Bone marrow (tissue), 2 donors: ENCODE measurements around the gene KLHL29.

Source experiments
- DNase-seq, 2 donors: peaks; one replicate each; lab custom pipeline; 2025; lab: John Stamatoyannopoulos, UW

The KLHL29 gene

DNA sequence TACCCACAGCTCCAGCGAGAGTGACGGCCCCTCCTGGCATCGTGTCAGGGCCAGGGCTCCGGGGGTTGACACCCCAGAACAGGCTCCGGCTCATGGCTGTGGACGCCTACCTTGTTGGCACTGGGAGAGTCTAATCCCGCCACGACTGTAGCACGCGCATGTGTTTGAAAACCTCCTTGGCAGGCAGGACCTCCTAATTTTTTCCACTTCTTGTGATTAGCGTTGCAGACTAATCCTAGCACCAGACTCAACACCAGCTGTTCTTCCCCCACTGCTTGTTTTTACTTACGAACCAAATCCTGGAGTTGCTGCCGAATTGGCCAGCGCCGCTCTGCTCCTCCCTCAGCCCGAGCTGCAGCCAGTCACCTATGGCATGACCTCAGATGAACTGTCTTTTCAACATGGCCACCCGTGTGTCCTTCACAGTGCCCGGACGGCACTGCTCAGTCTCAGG is 110.7 kb downstream of the KLHL29 start:
- no peak for DNase-seq

- DNase-seq: no peak
Observed at GRCh38 chr2:23496456-23496855, 111.5 kb downstream of the KLHL29 start.

DNA sequence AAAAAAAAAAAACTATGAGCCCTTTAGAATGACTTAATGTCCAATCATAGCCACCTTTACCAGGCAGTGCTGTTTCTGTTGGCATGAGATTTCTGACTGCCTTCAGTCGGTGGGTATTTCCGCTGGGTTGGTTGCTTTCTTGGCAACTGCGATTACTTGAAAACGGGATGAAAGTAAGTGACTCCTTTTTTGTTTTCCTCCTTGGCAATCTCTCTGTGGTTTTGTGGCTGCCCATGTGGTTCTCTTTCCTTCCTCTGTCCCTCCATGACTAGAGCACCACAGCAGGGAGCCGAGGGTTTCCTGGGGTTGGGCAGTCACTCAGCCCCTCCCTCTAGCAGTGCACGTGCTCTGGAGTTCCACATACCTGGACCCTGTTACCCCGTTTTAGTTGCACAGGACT is 112.1 kb downstream of the KLHL29 start:
- peak in 1 of 2 donors; percentile 16 for DNase-seq

- DNase-seq: no peak
Observed at GRCh38 chr2:23497536-23497935, 112.6 kb downstream of the KLHL29 start.

- no peak for DNase-seq
Observed at GRCh38 chr2:23498943-23499342, 114.0 kb downstream of the KLHL29 start.

- DNase-seq: no peak
Observed at GRCh38 chr2:23499439-23499838, 114.5 kb downstream of the KLHL29 start.

DNA sequence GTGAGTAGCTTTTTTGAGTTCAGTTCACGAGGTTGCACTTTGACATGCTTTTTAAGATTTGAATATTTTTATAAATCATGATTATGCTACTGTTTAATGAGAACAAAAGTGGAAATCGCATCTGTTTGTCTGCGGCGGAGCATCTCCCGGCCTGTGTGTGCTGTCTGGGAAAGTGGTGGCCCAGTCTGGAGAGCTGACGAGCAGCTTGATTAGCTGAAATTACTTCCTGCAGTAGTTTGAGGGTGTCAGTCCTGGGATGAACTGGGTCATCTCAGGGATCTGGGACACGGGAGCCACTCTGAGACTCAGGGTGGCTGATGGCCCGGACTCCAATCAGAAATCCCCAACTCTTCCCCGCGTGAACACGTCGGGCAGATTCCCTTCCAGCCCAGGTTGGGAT is 115.9 kb downstream of the KLHL29 start:
- no peak for DNase-seq

- DNase-seq: no peak
Observed at GRCh38 chr2:23502096-23502495, 117.1 kb downstream of the KLHL29 start.

DNA sequence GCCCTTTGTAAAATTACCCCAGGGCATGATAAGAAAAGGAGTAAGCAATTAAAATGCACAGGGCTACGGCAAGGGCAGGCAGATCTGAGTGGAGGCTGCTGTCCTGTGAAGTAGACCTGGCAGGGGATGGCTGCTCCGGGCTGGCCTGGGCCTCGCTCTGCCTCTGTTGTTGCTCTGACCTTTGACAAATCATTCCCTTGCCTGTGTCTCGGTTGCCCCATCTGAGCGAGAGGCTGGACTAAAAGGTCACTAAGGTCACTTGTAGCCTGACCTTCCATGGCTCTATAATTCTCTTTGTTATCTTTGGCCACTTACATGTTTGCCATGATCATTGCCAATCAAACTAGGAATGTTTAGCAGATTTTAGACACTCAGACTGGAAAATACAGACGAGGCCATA is 118.1 kb downstream of the KLHL29 start:
- DNase-seq: no peak

GRCh38 chr2:23503682-23504081 is 118.7 kb downstream of the KLHL29 start:
- DNase-seq: no peak

- DNase-seq: no peak
Observed at GRCh38 chr2:23504591-23504990, 119.6 kb downstream of the KLHL29 start.

DNA sequence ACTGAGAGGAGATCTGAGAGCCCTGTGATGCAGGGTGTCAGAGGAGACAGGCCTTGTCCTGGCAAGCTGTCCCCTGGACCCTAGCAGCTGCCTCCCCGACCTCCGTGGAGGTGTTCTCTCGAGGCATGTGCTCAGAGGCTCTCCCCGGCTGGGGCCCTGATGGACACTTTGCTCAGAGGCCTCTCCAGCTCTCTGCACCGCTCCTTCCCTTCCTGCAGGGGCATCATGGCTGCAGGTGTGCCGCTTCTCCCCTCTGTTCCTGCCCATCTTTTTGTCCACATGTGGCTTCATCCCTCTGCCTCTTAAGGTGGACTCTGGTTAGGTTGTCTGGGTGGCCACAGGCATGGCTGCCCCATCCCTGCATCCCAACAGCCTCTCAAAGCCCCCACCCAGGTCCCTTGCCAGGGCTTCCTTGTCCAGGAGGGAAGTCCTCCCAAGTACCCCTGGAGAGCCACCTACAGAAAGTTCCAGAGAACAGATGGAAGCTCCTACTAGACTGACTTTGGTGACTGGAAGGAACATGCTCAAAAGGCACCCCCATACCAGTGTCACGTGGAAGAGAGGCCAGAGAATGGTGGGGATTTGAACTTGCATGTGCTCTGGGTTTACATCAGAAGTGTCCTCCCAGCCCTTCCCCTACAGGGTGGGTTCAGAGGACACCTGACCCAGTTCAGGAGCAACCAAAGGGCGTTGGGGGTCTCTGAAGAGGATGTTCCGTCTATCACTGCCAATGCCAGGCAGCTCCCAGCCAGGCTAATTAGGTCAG is 120.4 kb downstream of the KLHL29 start:
- DNase-seq: no peak

DNA sequence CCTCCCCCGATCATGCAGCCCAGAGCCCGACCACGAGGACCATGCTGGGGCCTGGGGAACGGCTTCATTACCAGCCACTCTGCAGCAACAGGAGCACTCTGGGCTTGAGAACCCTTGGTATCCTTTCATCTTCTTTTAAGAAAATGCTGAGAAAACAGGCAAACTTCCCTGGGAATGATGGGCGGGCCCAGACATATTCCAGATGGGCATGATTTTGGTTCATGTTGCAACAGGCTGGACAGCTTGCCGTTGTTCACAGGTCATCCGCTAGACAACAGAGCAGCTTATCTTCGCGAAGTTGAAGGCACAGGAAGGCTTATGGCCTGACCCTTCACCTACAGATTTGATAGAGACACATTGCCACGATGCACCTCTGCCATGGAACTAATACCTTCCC is 121.0 kb downstream of the KLHL29 start:
- no peak for DNase-seq

DNA sequence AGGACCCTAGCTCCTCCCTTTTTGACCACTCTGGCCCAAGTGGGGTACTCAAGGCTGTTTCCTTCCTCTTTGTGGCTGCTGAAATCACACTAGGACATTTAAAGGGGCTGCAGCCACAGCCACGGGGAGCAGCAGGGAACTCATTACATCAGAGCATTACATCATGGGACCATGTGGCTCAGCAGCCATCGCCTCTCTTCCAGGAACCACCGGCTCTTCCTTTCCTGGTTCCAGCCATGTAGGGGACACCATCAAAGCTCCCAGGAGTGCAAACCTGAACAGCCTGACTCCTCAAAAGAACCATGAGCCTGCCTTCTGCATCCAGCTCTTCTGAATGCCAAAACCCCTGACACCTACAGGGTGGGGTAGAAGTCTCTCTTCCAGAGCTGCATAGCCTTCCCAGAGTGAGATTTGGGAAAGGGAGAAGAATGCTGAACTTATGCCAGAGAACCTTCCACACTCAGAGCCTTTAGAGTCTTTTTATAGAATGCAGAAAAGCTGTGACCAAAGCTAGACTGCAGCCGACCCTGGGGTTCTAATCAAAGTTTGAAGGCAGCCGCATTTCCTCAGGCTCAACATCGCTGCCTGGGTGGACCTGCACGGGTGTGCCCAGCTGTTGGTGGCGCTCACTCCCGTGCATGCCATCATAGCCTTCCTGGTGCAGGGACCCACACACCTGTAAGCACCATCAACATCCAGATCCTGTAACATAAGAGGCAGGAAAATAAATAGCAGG is 121.7 kb downstream of the KLHL29 start:
- no peak for DNase-seq

GRCh38 chr2:23507267-23508065 is 122.5 kb downstream of the KLHL29 start:
- no peak for DNase-seq

DNA sequence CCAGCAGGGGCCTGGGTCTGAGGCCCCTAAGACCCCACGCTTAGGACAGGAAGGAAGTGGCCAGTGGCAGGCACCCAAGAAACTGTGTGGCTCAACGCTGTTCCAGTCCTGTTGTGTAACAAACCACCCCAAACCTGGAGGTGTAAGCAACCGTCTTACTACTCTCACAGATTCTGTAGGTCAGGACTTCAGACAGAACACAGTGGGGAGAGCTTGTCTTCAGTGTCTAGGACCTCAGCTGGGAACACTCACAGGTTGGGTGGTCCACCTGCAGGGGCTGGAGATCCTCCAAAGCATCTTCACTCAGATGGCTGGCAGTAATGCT is 123.0 kb downstream of the KLHL29 start:
- DNase-seq: no peak

GRCh38 chr2:23509103-23509502 is 124.1 kb downstream of the KLHL29 start:
- no peak for DNase-seq

- no peak for DNase-seq
Observed at GRCh38 chr2:23509596-23510292, 124.8 kb downstream of the KLHL29 start.

GRCh38 chr2:23510471-23510870 is 125.5 kb downstream of the KLHL29 start:
- no peak for DNase-seq

DNA sequence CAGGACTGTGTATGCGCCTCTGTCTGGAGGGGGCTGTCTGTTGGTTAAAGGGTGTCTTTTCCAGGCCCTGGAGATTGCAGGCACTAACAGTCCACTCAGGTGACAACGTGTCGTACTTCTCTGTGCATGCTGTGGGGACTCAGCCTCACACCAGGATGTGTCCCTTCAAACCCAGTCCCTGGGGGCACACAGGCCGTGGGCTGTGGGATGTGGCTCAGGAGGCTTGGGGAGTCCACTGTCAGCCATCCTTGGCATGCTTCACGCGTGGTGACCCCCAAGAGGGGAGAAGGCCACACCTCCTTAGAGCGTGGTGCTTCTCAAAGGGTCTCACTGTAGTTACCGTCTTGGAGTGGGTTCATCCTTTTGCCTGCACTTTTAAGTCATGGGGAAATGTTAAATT is 127.8 kb downstream of the KLHL29 start:
- DNase-seq: no peak

- DNase-seq: no peak
Observed at GRCh38 chr2:23513245-23513871, 128.4 kb downstream of the KLHL29 start.
